SK-N-SH (cell line): Measurements from ENCODE around the gene KCNH4. TPM values are rescaled to one million over a fixed set of nuclear protein-coding genes. Genes with fewer than 3 reads are reported as not detected.

Experiments
- ELF1 ChIP-seq: IDR thresholded peaks from 2 replicates; pipeline ENCODE4 v1.4.0; 2012
- FOXJ3 ChIP-seq: sonication (generic); formaldehyde crosslinking; IDR thresholded peaks from 2 replicates; pipeline ENCODE4 v1.5.1; 2020; ENCODE audit warnings: mild to moderate bottlenecking, missing genetic modification reagents
- FOXM1 ChIP-seq: IDR thresholded peaks from 2 replicates; pipeline ENCODE4 v1.4.0; 2012; ENCODE audit warnings: low read depth, mild to moderate bottlenecking
- GABPA ChIP-seq: IDR thresholded peaks from 2 replicates; pipeline ENCODE4 v1.4.0; 2012; ENCODE audit warnings: low read depth, mild to moderate bottlenecking
- GATA2 ChIP-seq: sonication (generic); formaldehyde crosslinking; IDR thresholded peaks from 2 replicates; pipeline ENCODE4 v1.5.0; 2020; ENCODE audit warnings: mild to moderate bottlenecking, missing genetic modification reagents
- JUND ChIP-seq: IDR thresholded peaks from 2 replicates; pipeline ENCODE4 v1.4.0; 2012
- MEF2A ChIP-seq: IDR thresholded peaks from 2 replicates; pipeline ENCODE4 v1.4.0; 2012; ENCODE audit warnings: low read depth, borderline replicate concordance
- MXI1 ChIP-seq: IDR thresholded peaks from 2 replicates; pipeline ENCODE4 v1.6.1; 2012; ENCODE audit warnings: mild to moderate bottlenecking, low read depth, low read length, improper control_type of control experiment
- NFIC ChIP-seq: IDR thresholded peaks from 2 replicates; pipeline ENCODE4 v1.4.0; 2012; ENCODE audit warnings: borderline replicate concordance
- RAD21 ChIP-seq: IDR thresholded peaks from 2 replicates; pipeline ENCODE4 v1.6.1; 2012; ENCODE audit warnings: mild to moderate bottlenecking, low read length
- RFX5 ChIP-seq: IDR thresholded peaks from 2 replicates; pipeline ENCODE4 v1.6.1; 2012; ENCODE audit warnings: mild to moderate bottlenecking, improper control_type of control experiment, low read length
- RXRA ChIP-seq: IDR thresholded peaks from 2 replicates; pipeline ENCODE4 v1.4.0; 2012; ENCODE audit warnings: low read depth, mild to moderate bottlenecking, borderline replicate concordance
- SIN3A ChIP-seq: IDR thresholded peaks from 2 replicates; pipeline ENCODE4 v1.6.1; 2012; ENCODE audit warnings: low read depth, mild to moderate bottlenecking, low read length, moderate library complexity, borderline replicate concordance
- SMC3 ChIP-seq: IDR thresholded peaks from 2 replicates; pipeline ENCODE4 v1.6.1; 2012; ENCODE audit warnings: low read depth, low read length, improper control_type of control experiment
- YY1 ChIP-seq: IDR thresholded peaks from 2 replicates; pipeline ENCODE4 v1.4.0; 2012; ENCODE audit warnings: low read depth, mild to moderate bottlenecking
- polyA plus RNA-seq, 3 experiments: library from polyadenylated mRNA; depleted of rRNA; stranded (reverse); fragments of >200 nt; gene quantifications; 2 replicates each; pipeline ENCODE4 v1.2.3, GENCODE V29; 2012
- TF ChIP-seq, protein P1 (sequence below): IDR thresholded peaks from 2 replicates; pipeline ENCODE4; 2012
- TF ChIP-seq, protein P2 (sequence below): fragments of 200-600 bp; sonication (generic); IDR thresholded peaks from 2 replicates; pipeline ENCODE4 v1.6.1; 2017; ENCODE audit warnings: antibody characterized with exemption, mild to moderate bottlenecking, moderate library complexity
- TF ChIP-seq, protein P3 (sequence below): fragments of 150-350 bp; IDR thresholded peaks from 2 replicates; pipeline ENCODE4 v1.6.1; 2017; ENCODE audit warnings: antibody characterized with exemption, low read length, low read depth, borderline replicate concordance
- TF ChIP-seq, protein P4 (sequence below): fragments of 150-350 bp; IDR thresholded peaks from 2 replicates; pipeline ENCODE4 v1.6.1; 2016; ENCODE audit warnings: mild to moderate bottlenecking, low read depth, low read length
- TF ChIP-seq, protein P5 (sequence below): IDR thresholded peaks from 2 replicates; pipeline ENCODE4 v1.4.0; 2012; ENCODE audit warnings: low read depth, borderline replicate concordance

The KCNH4 gene
- polyA plus RNA-seq, 1 of the 3 experiments (the other 2 are of a cell fraction) = 0.46 TPM

DNA sequence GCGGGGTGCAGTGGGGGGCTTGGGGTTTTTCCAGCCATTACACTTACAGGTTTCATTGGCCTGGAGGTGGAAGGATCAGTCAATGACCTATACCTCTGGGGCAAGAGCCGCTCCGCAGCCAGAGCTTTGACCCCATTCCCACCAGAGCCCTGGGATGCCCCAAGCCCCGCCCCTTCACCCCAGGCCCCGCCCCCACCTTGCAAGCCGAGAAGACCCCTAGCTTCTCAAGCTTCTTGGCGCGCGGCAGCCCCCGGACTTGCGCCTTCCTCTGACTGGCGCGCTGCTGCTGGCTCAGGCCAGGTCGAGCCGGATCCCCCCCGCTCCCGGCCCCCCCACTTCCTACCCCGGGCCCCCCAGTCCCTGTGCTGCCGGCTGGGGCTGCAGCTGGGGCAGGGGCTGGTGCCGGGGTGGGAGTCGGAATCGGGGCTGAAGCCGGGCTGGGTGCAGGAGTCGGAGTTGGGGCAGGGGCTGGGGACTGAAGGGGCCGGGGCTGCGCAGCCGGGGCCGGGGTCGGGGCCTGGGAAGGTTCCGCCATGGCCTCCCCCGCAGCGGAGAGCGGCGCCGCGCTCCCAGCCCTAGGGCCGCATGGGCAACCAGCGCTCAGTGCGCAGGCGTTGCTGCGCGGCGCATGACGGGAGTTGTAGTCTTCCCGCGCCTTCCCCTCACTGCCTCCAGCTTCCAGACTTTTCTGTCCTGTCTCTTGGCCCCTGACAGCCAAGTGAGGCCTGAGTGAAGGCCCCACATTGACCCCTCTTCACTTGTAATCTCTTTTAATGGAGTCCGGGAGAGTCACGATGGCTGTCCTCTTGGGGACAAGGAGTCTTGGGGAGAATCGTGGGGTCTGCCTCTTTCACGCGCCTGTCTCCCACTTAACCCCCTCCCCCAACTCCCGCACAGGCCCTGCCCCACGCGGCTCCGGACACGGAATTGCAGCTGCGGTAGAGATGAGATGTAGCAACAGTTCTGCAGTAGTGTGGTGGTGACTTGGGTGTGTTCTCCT, 59.9 kb downstream of the KCNH4 start, which contains the start of gene KAT2A (continued):
- TF ChIP-seq, protein P1, sequence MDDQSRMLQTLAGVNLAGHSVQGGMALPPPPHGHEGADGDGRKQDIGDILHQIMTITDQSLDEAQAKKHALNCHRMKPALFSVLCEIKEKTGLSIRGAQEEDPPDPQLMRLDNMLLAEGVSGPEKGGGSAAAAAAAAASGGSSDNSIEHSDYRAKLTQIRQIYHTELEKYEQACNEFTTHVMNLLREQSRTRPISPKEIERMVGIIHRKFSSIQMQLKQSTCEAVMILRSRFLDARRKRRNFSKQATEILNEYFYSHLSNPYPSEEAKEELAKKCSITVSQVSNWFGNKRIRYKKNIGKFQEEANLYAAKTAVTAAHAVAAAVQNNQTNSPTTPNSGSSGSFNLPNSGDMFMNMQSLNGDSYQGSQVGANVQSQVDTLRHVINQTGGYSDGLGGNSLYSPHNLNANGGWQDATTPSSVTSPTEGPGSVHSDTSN = no peak
- TF ChIP-seq YY1 = 0 out of 2 replicates have a peak, but pooled peaks have one; percentile 58
- TF ChIP-seq, protein P2, sequence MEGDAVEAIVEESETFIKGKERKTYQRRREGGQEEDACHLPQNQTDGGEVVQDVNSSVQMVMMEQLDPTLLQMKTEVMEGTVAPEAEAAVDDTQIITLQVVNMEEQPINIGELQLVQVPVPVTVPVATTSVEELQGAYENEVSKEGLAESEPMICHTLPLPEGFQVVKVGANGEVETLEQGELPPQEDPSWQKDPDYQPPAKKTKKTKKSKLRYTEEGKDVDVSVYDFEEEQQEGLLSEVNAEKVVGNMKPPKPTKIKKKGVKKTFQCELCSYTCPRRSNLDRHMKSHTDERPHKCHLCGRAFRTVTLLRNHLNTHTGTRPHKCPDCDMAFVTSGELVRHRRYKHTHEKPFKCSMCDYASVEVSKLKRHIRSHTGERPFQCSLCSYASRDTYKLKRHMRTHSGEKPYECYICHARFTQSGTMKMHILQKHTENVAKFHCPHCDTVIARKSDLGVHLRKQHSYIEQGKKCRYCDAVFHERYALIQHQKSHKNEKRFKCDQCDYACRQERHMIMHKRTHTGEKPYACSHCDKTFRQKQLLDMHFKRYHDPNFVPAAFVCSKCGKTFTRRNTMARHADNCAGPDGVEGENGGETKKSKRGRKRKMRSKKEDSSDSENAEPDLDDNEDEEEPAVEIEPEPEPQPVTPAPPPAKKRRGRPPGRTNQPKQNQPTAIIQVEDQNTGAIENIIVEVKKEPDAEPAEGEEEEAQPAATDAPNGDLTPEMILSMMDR = no peak
- no peak for TF ChIP-seq RAD21
- TF ChIP-seq, protein P3, sequence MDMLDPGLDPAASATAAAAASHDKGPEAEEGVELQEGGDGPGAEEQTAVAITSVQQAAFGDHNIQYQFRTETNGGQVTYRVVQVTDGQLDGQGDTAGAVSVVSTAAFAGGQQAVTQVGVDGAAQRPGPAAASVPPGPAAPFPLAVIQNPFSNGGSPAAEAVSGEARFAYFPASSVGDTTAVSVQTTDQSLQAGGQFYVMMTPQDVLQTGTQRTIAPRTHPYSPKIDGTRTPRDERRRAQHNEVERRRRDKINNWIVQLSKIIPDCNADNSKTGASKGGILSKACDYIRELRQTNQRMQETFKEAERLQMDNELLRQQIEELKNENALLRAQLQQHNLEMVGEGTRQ = no peak
- TF ChIP-seq JUND = no peak
- no peak for TF ChIP-seq ELF1
- TF ChIP-seq GABPA = no peak
- no peak for TF ChIP-seq SMC3
- TF ChIP-seq FOXM1 = no peak
- no peak for TF ChIP-seq FOXJ3
- no peak for TF ChIP-seq NFIC
- TF ChIP-seq, protein P4, sequence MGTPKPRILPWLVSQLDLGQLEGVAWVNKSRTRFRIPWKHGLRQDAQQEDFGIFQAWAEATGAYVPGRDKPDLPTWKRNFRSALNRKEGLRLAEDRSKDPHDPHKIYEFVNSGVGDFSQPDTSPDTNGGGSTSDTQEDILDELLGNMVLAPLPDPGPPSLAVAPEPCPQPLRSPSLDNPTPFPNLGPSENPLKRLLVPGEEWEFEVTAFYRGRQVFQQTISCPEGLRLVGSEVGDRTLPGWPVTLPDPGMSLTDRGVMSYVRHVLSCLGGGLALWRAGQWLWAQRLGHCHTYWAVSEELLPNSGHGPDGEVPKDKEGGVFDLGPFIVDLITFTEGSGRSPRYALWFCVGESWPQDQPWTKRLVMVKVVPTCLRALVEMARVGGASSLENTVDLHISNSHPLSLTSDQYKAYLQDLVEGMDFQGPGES = no peak
- peak; percentile 75 for TF ChIP-seq MXI1
- no peak for TF ChIP-seq GATA2 (CRISPR knock-in tag)
- TF ChIP-seq MEF2A = no peak
- TF ChIP-seq, protein P5, sequence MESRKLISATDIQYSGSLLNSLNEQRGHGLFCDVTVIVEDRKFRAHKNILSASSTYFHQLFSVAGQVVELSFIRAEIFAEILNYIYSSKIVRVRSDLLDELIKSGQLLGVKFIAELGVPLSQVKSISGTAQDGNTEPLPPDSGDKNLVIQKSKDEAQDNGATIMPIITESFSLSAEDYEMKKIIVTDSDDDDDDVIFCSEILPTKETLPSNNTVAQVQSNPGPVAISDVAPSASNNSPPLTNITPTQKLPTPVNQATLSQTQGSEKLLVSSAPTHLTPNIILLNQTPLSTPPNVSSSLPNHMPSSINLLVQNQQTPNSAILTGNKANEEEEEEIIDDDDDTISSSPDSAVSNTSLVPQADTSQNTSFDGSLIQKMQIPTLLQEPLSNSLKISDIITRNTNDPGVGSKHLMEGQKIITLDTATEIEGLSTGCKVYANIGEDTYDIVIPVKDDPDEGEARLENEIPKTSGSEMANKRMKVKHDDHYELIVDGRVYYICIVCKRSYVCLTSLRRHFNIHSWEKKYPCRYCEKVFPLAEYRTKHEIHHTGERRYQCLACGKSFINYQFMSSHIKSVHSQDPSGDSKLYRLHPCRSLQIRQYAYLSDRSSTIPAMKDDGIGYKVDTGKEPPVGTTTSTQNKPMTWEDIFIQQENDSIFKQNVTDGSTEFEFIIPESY = no peak
- no peak for TF ChIP-seq RFX5
- TF ChIP-seq RXRA = no peak
- peak; percentile 70; the same call in 1 of the 2 replicates for TF ChIP-seq SIN3A
